ENCODE measurements around the gene SERPINA3.

DNA sequence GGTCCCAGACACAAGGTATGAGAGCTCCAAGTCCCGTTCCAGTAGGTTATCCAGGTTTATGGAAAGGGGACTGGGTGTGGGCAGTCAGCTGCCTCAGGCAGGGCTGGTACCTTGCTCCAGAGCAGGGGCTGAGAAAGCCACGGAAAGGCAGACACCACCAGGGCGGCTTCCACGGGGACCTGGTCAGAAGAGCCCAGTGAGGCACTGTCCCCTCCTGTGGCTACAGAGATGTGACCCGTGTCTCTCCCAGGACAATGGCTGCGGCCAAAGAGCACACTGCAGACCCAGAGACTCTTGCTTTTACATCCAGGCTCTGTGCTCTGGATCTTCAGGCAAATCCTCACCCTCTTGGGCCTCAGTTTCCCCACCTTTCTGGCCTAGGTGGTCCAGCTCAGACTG, 42.2 kb upstream of the SERPINA3 start:
- TF ChIP-seq, protein P1, sequence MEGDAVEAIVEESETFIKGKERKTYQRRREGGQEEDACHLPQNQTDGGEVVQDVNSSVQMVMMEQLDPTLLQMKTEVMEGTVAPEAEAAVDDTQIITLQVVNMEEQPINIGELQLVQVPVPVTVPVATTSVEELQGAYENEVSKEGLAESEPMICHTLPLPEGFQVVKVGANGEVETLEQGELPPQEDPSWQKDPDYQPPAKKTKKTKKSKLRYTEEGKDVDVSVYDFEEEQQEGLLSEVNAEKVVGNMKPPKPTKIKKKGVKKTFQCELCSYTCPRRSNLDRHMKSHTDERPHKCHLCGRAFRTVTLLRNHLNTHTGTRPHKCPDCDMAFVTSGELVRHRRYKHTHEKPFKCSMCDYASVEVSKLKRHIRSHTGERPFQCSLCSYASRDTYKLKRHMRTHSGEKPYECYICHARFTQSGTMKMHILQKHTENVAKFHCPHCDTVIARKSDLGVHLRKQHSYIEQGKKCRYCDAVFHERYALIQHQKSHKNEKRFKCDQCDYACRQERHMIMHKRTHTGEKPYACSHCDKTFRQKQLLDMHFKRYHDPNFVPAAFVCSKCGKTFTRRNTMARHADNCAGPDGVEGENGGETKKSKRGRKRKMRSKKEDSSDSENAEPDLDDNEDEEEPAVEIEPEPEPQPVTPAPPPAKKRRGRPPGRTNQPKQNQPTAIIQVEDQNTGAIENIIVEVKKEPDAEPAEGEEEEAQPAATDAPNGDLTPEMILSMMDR (IDR thresholded peaks at IDR 0.05) = no peak
- TF ChIP-seq EZH2 (IDR thresholded peaks at IDR 0.05; ENCODE audit: borderline replicate concordance, insufficient read depth, low read depth, low read length, poor library complexity, severe bottlenecking) = no peak
